Loucy (cell line): ENCODE measurements around the gene EGR4.

Experiments used
- H2AFZ ChIP-seq: fragments of 200-600 bp; sonication (generic); 2 replicates; pipeline ENCODE4 v1.6.0; 2016; ENCODE audit warnings: antibody characterized with exemption, mild to moderate bottlenecking, low read length, moderate library complexity
- H3F3A ChIP-seq: fragments of 200-600 bp; 2 replicates; pipeline ENCODE4 v1.6.0; 2016; ENCODE audit warnings: antibody characterized with exemption, low read depth, mild to moderate bottlenecking
- H3K27me3 ChIP-seq: fragments of 200-600 bp; sonication (generic); 2 replicates; pipeline ENCODE4 v1.6.1; 2014; ENCODE audit warnings: low read length, mild to moderate bottlenecking; ENCODE audit not compliant: insufficient read depth, poor library complexity, severe bottlenecking
- H3K36me3 ChIP-seq: fragments of 200-600 bp; sonication (generic); 2 replicates; pipeline ENCODE4 v1.6.1; 2016; ENCODE audit warnings: low read length; ENCODE audit not compliant: insufficient read depth
- H3K4me1 ChIP-seq: fragments of 200-600 bp; sonication (generic); 2 replicates; pipeline ENCODE4 v1.5.1; 2014; ENCODE audit warnings: low read length, mild to moderate bottlenecking; ENCODE audit not compliant: insufficient read depth, poor library complexity, severe bottlenecking
- H3K4me2 ChIP-seq: fragments of 200-600 bp; sonication (generic); 2 replicates; pipeline ENCODE4 v1.6.0; 2014; ENCODE audit warnings: antibody characterized with exemption, low read length, low read depth, mild to moderate bottlenecking; ENCODE audit not compliant: poor library complexity, severe bottlenecking
- H3K4me3 ChIP-seq: fragments of 200-600 bp; sonication (generic); 2 replicates; pipeline ENCODE4 v1.5.1; 2014; ENCODE audit warnings: low read length, mild to moderate bottlenecking, mixed read lengths; ENCODE audit not compliant: poor library complexity, severe bottlenecking
- H3K79me2 ChIP-seq: fragments of 200-600 bp; sonication (generic); 2 replicates; pipeline ENCODE4 v1.6.1; 2014; ENCODE audit warnings: low read length; ENCODE audit not compliant: insufficient read depth
- H3K9ac ChIP-seq: fragments of 200-600 bp; sonication (generic); 2 replicates; pipeline ENCODE4 v1.6.0; 2014; ENCODE audit warnings: mild to moderate bottlenecking, low read depth, low read length, moderate library complexity; ENCODE audit not compliant: poor library complexity, severe bottlenecking
- H3K9me2 ChIP-seq: fragments of 200-600 bp; sonication (generic); replicated peaks from 2 replicates; pipeline ENCODE4 v1.6.1; 2016; ENCODE audit warnings: low read depth, low read length, mixed read lengths
- H3K9me3 ChIP-seq: fragments of 200-600 bp; sonication (generic); 2 replicates; pipeline ENCODE4 v1.6.1; 2014; ENCODE audit warnings: mild to moderate bottlenecking, antibody characterized with exemption, low read length, low read depth; ENCODE audit not compliant: insufficient read depth
- H4K20me1 ChIP-seq: fragments of 200-600 bp; sonication (generic); 2 replicates; pipeline ENCODE4 v1.6.0; 2014; ENCODE audit warnings: antibody characterized with exemption, low read length, mild to moderate bottlenecking; ENCODE audit not compliant: insufficient read depth, poor library complexity, severe bottlenecking
- CTCF ChIP-seq: fragments of 200-600 bp; sonication (generic); conservative IDR thresholded peaks from 2 replicates; pipeline ENCODE4 v1.5.1; 2014; ENCODE audit warnings: mild to moderate bottlenecking, antibody characterized with exemption, low read length
- EZH2phosphoT487 ChIP-seq: fragments of 200-600 bp; IDR thresholded peaks from 2 replicates; pipeline ENCODE4 v1.6.1; 2018; ENCODE audit warnings: antibody characterized with exemption, mild to moderate bottlenecking, moderate library complexity, borderline replicate concordance

The EGR4 gene

GRCh38 chr2:73292316-73292905 lies 937 bp downstream of the EGR4 start:
- Histone ChIP-seq H3F3A (no peaks in the 10 kb centered on the region), H3K9ac (no peak overlapping the region), H3K4me1 (no peaks in the 10 kb centered on the region), H3K36me3 (no peaks in the 10 kb centered on the region), H3K4me2 (no peak overlapping the region), H3K9me2 (no peaks in the 10 kb centered on the region), H3K27me3 (no peaks in the 10 kb centered on the region), H3K9me3 (no peaks in the 10 kb centered on the region), H2AFZ (no peak overlapping the region), H3K4me3 (no peak overlapping the region), H4K20me1 (no peaks in the 10 kb centered on the region), H3K79me2 (no peaks in the 10 kb centered on the region)
- no peak for TF ChIP-seq CTCF
- no peak for TF ChIP-seq EZH2phosphoT487

GRCh38 chr2:73291461-73292315 lies 1.7 kb downstream of the EGR4 start:
- Histone ChIP-seq H3K9ac (no peak overlapping the region), H3K36me3 (no peaks in the 10 kb centered on the region), H3K9me3 (no peaks in the 10 kb centered on the region), H3F3A (no peaks in the 10 kb centered on the region), H4K20me1 (no peaks in the 10 kb centered on the region), H3K4me2 (no peak overlapping the region), H3K4me3 (no peak overlapping the region), H3K4me1 (no peaks in the 10 kb centered on the region), H3K79me2 (no peaks in the 10 kb centered on the region), H3K9me2 (no peaks in the 10 kb centered on the region), H2AFZ (no peak overlapping the region), H3K27me3 (no peaks in the 10 kb centered on the region)
- no peak for TF ChIP-seq EZH2phosphoT487
- TF ChIP-seq CTCF, result no peak

GRCh38 chr2:73291093-73291460 lies 2.3 kb downstream of the EGR4 start:
- Histone ChIP-seq H3F3A (no peaks in the 10 kb centered on the region), H3K79me2 (no peaks in the 10 kb centered on the region), H2AFZ (no peak overlapping the region), H3K27me3 (no peaks in the 10 kb centered on the region), H3K4me2 (no peak overlapping the region), H3K4me3 (no peak overlapping the region), H3K4me1 (no peaks in the 10 kb centered on the region), H4K20me1 (no peaks in the 10 kb centered on the region), H3K9me2 (no peaks in the 10 kb centered on the region), H3K9me3 (no peaks in the 10 kb centered on the region), H3K9ac (no peak overlapping the region), H3K36me3 (no peaks in the 10 kb centered on the region)
- TF ChIP-seq CTCF, result no peak
